CD4-positive, alpha-beta memory T cell (primary cell): ENCODE results near the gene ATP5PO. TPM values are rescaled to one million over a fixed set of nuclear protein-coding genes. Genes with fewer than 3 reads are reported as not detected.

Experiments used
- CTCF ChIA-PET: fragments of 350-600 bp; sonication (Branson Sonifier 250); formaldehyde crosslinking; loops from one replicate; lab custom pipeline; 2021; ENCODE audit warnings: inconsistent platforms; ENCODE audit not compliant: partially characterized antibody; lab: Charles Lee
- POLR2A ChIA-PET: fragments of 350-600 bp; sonication (Branson Sonifier 250); formaldehyde crosslinking; loops from one replicate; lab custom pipeline; 2021; ENCODE audit not compliant: partially characterized antibody; lab: Charles Lee
- DNase-seq, 5 donors: peaks; one replicate each; pipeline versions ENCODE4 v3.0.0 to v3.0.0-alpha.2; 2020 to 2022; ENCODE audit warnings: mixed read lengths in 1 of 5
- H3K27ac ChIP-seq: one replicate; pipeline ENCODE4 v1.7.0; 2013; ENCODE audit warnings: low read depth, low read length
- H3K27me3 ChIP-seq: 2 replicates; pipeline ENCODE4 v1.7.0; 2013; ENCODE audit warnings: mild to moderate bottlenecking, low read length, moderate library complexity; ENCODE audit not compliant: insufficient read depth
- H3K36me3 ChIP-seq: 2 replicates; pipeline ENCODE4 v1.7.0; 2013; ENCODE audit warnings: mild to moderate bottlenecking, low read length, moderate library complexity; ENCODE audit not compliant: insufficient read depth
- H3K4me1 ChIP-seq: 2 replicates; pipeline ENCODE4 v1.7.0; 2013; ENCODE audit warnings: mild to moderate bottlenecking, low read length, moderate library complexity; ENCODE audit not compliant: insufficient read depth
- H3K4me3 ChIP-seq, 2 donors: one replicate each; pipeline ENCODE4 v1.7.0; 2013; ENCODE audit warnings: low read length in 2 of 2, mild to moderate bottlenecking in 1 of 2
- H3K9me3 ChIP-seq, 2 donors: one replicate each; pipeline ENCODE4 v1.7.0; 2013; ENCODE audit warnings: low read length in 2 of 2, control low read depth in 1 of 2; ENCODE audit not compliant: control insufficient read depth in 1 of 2
- H3K27ac Mint-ChIP-seq, 7 donors: one replicate each; pipeline ENCODE4 v1.8.0; 2020 to 2021; ENCODE audit warnings: mixed read lengths in 7 of 7, mild to moderate bottlenecking in 6 of 7, inconsistent platforms in 3 of 7, moderate library complexity in 3 of 7
- H3K27me3 Mint-ChIP-seq, 2 donors: one replicate each; pipeline ENCODE4 v1.8.0; 2020 to 2021; ENCODE audit warnings: mixed read lengths in 2 of 2
- H3K36me3 Mint-ChIP-seq, 2 donors: one replicate each; pipeline ENCODE4 v1.8.0; 2020 to 2021; ENCODE audit warnings: mixed read lengths in 2 of 2, inconsistent platforms in 1 of 2, mild to moderate bottlenecking in 1 of 2
- H3K4me1 Mint-ChIP-seq, 4 donors: one replicate each; pipeline ENCODE4 v1.8.0; 2020 to 2021; ENCODE audit warnings: mixed read lengths in 4 of 4, mild to moderate bottlenecking in 1 of 4
- H3K4me3 Mint-ChIP-seq, 8 donors: one replicate each; pipeline ENCODE4 v1.8.0; 2020 to 2021; ENCODE audit warnings: mixed read lengths in 8 of 8, mild to moderate bottlenecking in 7 of 8, moderate library complexity in 6 of 8, inconsistent platforms in 3 of 8
- H3K9me3 Mint-ChIP-seq, 8 donors: one replicate each; pipeline ENCODE4 v1.8.0; 2020 to 2021; ENCODE audit warnings: mixed read lengths in 8 of 8, mild to moderate bottlenecking in 5 of 8, inconsistent platforms in 3 of 8, moderate library complexity in 1 of 8
- intact Hi-C: fragments of 100-400 bp; cut with micrococcal nuclease; formaldehyde crosslinking; loops from one replicate; pipeline ENCODE4 v1.15.1; 2023
- polyA plus RNA-seq, 2 donors: library from polyadenylated mRNA; unstranded; fragments of 300-500 nt; fragmentation: Illumina TruSeq; gene quantifications; one replicate each; pipeline ENCODE4 v1.2.3, GENCODE V29; 2021
- total RNA-seq, 2 experiments: library from RNA; stranded (reverse); gene quantifications; one replicate each; pipeline ENCODE4 v1.2.3, GENCODE V29; 2021

The ATP5PO gene
- total and polyA plus RNA-seq, 4 experiments from 2014 or later, result 126 to 472 (median 231) TPM

DNA sequence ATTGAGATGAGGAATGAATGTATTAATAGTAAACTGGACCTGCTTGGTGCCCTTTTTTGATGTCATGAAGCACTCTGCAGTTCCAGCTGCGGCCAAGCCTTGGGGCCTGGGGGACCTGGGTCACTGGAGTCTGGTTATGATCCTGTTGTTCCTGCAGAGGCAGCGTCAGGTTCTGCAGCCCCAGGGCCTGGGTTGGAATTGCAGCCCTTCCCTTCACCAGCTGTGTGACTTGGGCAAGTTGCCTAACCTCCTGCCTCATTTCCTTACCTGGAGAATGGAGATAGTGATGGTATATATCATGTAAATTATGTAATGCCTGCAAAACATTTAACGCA, 9.1 kb upstream of the ATP5PO start:
- H3K36me3 ChIP-seq, result no peaks in the 10 kb centered on the region
- Mint-ChIP-seq H3K27ac (peak overlapping the region; percentile 12 to 91 (median 36)), H3K27me3 (no peaks in the 10 kb centered on the region), H3K36me3 (no peaks in the 10 kb centered on the region), H3K9me3 (peaks cover 0 to 11% (median 4%) of the 10 kb centered on the region in 8 donors), H3K4me1 (peaks cover 6 to 12% (median 9%) of the 10 kb centered on the region in 4 donors), H3K4me3 (no peak overlapping the region)
- no peak overlapping the region for H3K27ac ChIP-seq
- H3K27me3 ChIP-seq, result no peaks in the 10 kb centered on the region
- DNase-seq, result no peak
- no peak overlapping the region for H3K4me3 ChIP-seq
- intact Hi-C loops, result loop anchor here (2.0 to 5.0 kb wide), 7 partner anchors 24 to 703 kb away; no protein-coding TSS in a partner anchor
- POLR2A ChIA-PET, result interaction anchor here (1.0 to 4.2 kb wide), 15 partner anchors 8 to 429 kb away, joined by 3 to 141 read pairs (median 6); partner anchors contain the start of genes MRPS6 and SLC5A3
- CTCF ChIA-PET, result interaction anchor here (0.6 to 4.3 kb wide), 48 partner anchors 11 to 443 kb away, joined by 3 to 335 read pairs (median 6); partner anchors contain the start of genes KCNE2, MRPS6 and SLC5A3
- H3K4me1 ChIP-seq, result peaks cover 8% of the 10 kb centered on the region
- H3K9me3 ChIP-seq, result peaks cover 0 to 4% of the 10 kb centered on the region in 2 donors

DNA sequence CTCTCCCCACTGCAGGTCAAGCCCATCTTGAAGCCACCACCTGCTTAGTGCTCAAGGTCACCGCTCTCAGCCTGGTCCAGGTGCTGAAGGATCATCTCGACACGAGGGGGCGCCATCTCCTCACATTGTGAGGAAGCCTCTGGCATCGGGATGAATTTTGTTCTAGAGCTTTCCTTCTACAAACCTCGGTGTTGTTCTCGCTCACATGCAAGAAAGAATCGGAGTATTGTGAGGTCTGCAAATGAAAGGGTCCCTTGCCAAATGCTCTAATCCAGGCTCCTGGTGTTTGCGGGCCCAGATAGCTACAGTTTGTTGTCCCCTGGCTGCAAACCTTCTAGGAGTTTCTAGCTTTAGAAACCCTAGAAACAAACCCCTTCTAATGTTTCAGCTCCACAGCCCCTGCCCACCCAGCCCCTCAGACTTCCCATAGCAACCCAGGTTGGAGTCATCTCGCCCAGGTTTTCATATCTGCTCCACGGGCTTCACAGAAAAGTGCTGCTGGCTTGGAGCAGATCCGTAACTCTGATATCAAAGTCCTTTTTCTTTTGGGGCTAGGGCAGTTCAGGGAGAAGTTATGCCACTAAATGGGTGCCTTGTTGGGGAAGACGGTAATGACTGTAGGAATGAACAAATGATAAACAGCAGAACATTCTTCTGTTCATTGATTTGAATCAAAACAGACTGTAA, 8.6 kb upstream of the ATP5PO start:
- H3K36me3 Mint-ChIP-seq, result no peaks in the 10 kb centered on the region
- Histone ChIP-seq H3K4me1 (peaks cover 8% of the 10 kb centered on the region), H3K9me3 (peaks cover 0 to 4% of the 10 kb centered on the region in 2 donors), H3K27me3 (no peaks in the 10 kb centered on the region), H3K36me3 (no peaks in the 10 kb centered on the region), H3K27ac (no peak overlapping the region), H3K4me3 (no peak overlapping the region)
- intact Hi-C loops, result loop anchor here (2.0 to 5.0 kb wide), 7 partner anchors 25 to 703 kb away; no protein-coding TSS in a partner anchor
- ChIA-PET POLR2A (interaction anchor here (0.6 to 4.2 kb wide), 28 partner anchors 9 to 437 kb away, joined by 3 to 141 read pairs (median 4); partner anchors contain the start of genes MRPS6 and SLC5A3), CTCF (interaction anchor here (0.6 to 4.3 kb wide), 58 partner anchors 10 to 443 kb away, joined by 3 to 335 read pairs (median 6); partner anchors contain the start of genes KCNE2, MRPS6 and SLC5A3)
- H3K27me3 Mint-ChIP-seq, result no peaks in the 10 kb centered on the region
- H3K9me3 Mint-ChIP-seq, result peaks cover 0 to 11% (median 4%) of the 10 kb centered on the region in 8 donors
- peak overlapping the region; percentile 12 to 91 (median 67) for H3K27ac Mint-ChIP-seq
- H3K4me3 Mint-ChIP-seq, result peak overlapping the region in 3 of 8 donors; percentile 13 to 26 (median 23)
- peak; percentile 80 to 86 (median 82) for DNase-seq
- peaks cover 6 to 12% (median 9%) of the 10 kb centered on the region in 4 donors for H3K4me1 Mint-ChIP-seq

- H3K4me3 Mint-ChIP-seq, result peak overlapping the region in 1 of 8 donors; percentile 31
Observed at GRCh38 chr21:33917421-33917820, 1.8 kb upstream of the ATP5PO start.

GRCh38 chr21:33916200-33916567, 580 bp upstream of the ATP5PO start:
- no peaks in the 10 kb centered on the region for H3K9me3 Mint-ChIP-seq
- H3K36me3 Mint-ChIP-seq, result peaks cover 13 to 25% of the 10 kb centered on the region in 2 donors
- peak overlapping the region; percentile 91 for H3K27ac ChIP-seq
- H3K27ac Mint-ChIP-seq, result peak overlapping the region; percentile 92 to 99 (median 99)
- peak overlapping the region; percentile 97 to 99 (median 98) for H3K4me3 Mint-ChIP-seq
- H3K36me3 ChIP-seq, result peaks cover 10% of the 10 kb centered on the region
- no peak for DNase-seq
- intact Hi-C loops, result no loop called here
- H3K9me3 ChIP-seq, result no peaks in the 10 kb centered on the region
- ChIA-PET POLR2A (interaction anchor here (0.7 to 1.7 kb wide), 5 partner anchors 32 to 700 kb away, joined by 3 to 10 read pairs (median 5); no protein-coding TSS in a partner anchor), CTCF (interaction anchor here (0.9 kb wide), 1 partner anchor 432 kb away, joined by 4 read pairs; no protein-coding TSS in a partner anchor)
- H3K4me1 ChIP-seq, result peaks cover 35% of the 10 kb centered on the region
- H3K4me1 Mint-ChIP-seq, result peaks cover 17 to 34% (median 27%) of the 10 kb centered on the region in 4 donors
- H3K4me3 ChIP-seq, result peak overlapping the region; percentile 90
- H3K27me3 Mint-ChIP-seq, result no peaks in the 10 kb centered on the region
- H3K27me3 ChIP-seq, result no peaks in the 10 kb centered on the region

More at GRCh38 chr21:33917421-33917820, 1.8 kb upstream of the ATP5PO start:
- Histone ChIP-seq H3K27me3 (no peaks in the 10 kb centered on the region), H3K4me3 (no peak overlapping the region), H3K9me3 (no peaks in the 10 kb centered on the region), H3K36me3 (no peaks in the 10 kb centered on the region), H3K4me1 (peaks cover 35% of the 10 kb centered on the region), H3K27ac (no peak overlapping the region)
- no peak for DNase-seq
- ChIA-PET POLR2A (interaction anchor here (1.4 to 2.3 kb wide), 4 partner anchors 16 to 31 kb away, joined by 3 to 6 read pairs (median 4); no protein-coding TSS in a partner anchor), CTCF (interaction anchor here (1.4 to 4.2 kb wide), 2 partner anchors 30 to 431 kb away, joined by 3 to 35 read pairs; no protein-coding TSS in a partner anchor)
- peaks cover 10 to 19% of the 10 kb centered on the region in 2 donors for H3K36me3 Mint-ChIP-seq
- H3K9me3 Mint-ChIP-seq, result no peaks in the 10 kb centered on the region
- H3K27me3 Mint-ChIP-seq, result no peaks in the 10 kb centered on the region
- H3K27ac Mint-ChIP-seq, result no peak overlapping the region
- intact Hi-C loops, result no loop called here
- peaks cover 17 to 34% (median 27%) of the 10 kb centered on the region in 4 donors for H3K4me1 Mint-ChIP-seq

GRCh38 chr21:33914188-33914587, 1.4 kb downstream of the ATP5PO start:
- no peak for DNase-seq
- H3K27ac Mint-ChIP-seq, result peak overlapping the region in 4 of 7 donors; percentile 55 to 92 (median 62)
- no peaks in the 10 kb centered on the region for H3K27me3 Mint-ChIP-seq
- peaks cover 17 to 39% (median 28%) of the 10 kb centered on the region in 4 donors for H3K4me1 Mint-ChIP-seq
- ChIA-PET POLR2A (interaction anchor here (0.6 to 1.7 kb wide), 4 partner anchors 22 to 310 kb away, joined by 3 to 5 read pairs (median 3); no protein-coding TSS in a partner anchor), CTCF (interaction anchor here (0.9 to 1.8 kb wide), 3 partner anchors 9 to 434 kb away, joined by 5 to 9 read pairs (median 6); no protein-coding TSS in a partner anchor)
- peaks cover 24 to 43% of the 10 kb centered on the region in 2 donors for H3K36me3 Mint-ChIP-seq
- no peaks in the 10 kb centered on the region for H3K9me3 Mint-ChIP-seq
- Histone ChIP-seq H3K4me1 (peaks cover 35% of the 10 kb centered on the region), H3K27ac (peak overlapping the region; percentile 1), H3K36me3 (peaks cover 24% of the 10 kb centered on the region), H3K4me3 (no peak overlapping the region), H3K9me3 (no peaks in the 10 kb centered on the region), H3K27me3 (no peaks in the 10 kb centered on the region)
- H3K4me3 Mint-ChIP-seq, result peak overlapping the region; percentile 61 to 99 (median 98)
- intact Hi-C loops, result loop anchor here (2.0 kb wide), 2 partner anchors 17 to 271 kb away; partner anchors contain the start of gene ITSN1

GRCh38 chr21:33909756-33910155, 5.8 kb downstream of the ATP5PO start:
- ChIA-PET CTCF (no interaction called here), POLR2A (no interaction called here)
- DNase-seq, result no peak
- no peaks in the 10 kb centered on the region for H3K9me3 Mint-ChIP-seq
- no peaks in the 10 kb centered on the region for H3K9me3 ChIP-seq
- H3K4me1 Mint-ChIP-seq, result peaks cover 9 to 21% (median 14%) of the 10 kb centered on the region in 4 donors
- H3K4me1 ChIP-seq, result peaks cover 24% of the 10 kb centered on the region
- H3K36me3 ChIP-seq, result peaks cover 63% of the 10 kb centered on the region
- intact Hi-C loops, result no loop called here
- H3K4me3 Mint-ChIP-seq, result no peak overlapping the region
- no peak overlapping the region for H3K4me3 ChIP-seq
- H3K27me3 Mint-ChIP-seq, result no peaks in the 10 kb centered on the region
- H3K27ac ChIP-seq, result no peak overlapping the region
- no peak overlapping the region for H3K27ac Mint-ChIP-seq
- H3K36me3 Mint-ChIP-seq, result peaks cover 47 to 70% of the 10 kb centered on the region in 2 donors
- no peaks in the 10 kb centered on the region for H3K27me3 ChIP-seq
